HEK293 (cell line): ENCODE measurements around the gene LYST.
"Not testable (repeated sequence)": the region's sequence is repeated elsewhere in the genome, so short reads cannot be mapped to it uniquely, and the experiment has no call there.

Experiments
- CTCF ChIA-PET: fragments of 350-600 bp; formaldehyde crosslinking; extraction: SDS; loops from one replicate; lab custom pipeline; 2021; ENCODE audit warnings: antibody characterized with exemption; lab: Yijun Ruan, JAX
- POLR2A ChIA-PET: fragments of 300-600 bp; formaldehyde crosslinking; extraction: SDS; loops from one replicate; lab custom pipeline; 2020; ENCODE audit warnings: antibody characterized with exemption, inconsistent platforms; lab: Yijun Ruan, JAX
- H3K27ac ChIP-seq: fragments of 200-500 bp; sonication (Bioruptor generic); 2 replicates; pipeline ENCODE4 v1.5.1; 2014; ENCODE audit warnings: low read depth, low read length, control low read depth, inconsistent platforms; ENCODE audit errors: extremely low read depth
- H3K36me3 ChIP-seq, 2 experiments: fragments of 200-500 bp in 1 of 2; sonication (Bioruptor generic) in 1 of 2; 1 replicate in 1 of 2; 2 replicates in 1 of 2; pipeline ENCODE4 v1.5.1; 2014 to 2017; ENCODE audit warnings: inconsistent platforms in 2 of 2, low read length in 2 of 2; ENCODE audit not compliant: control insufficient read depth in 2 of 2, insufficient read depth in 1 of 2
- H3K4me1 ChIP-seq: fragments of 200-500 bp; sonication (Bioruptor generic); 2 replicates; pipeline ENCODE4 v1.5.1; 2014; ENCODE audit warnings: mild to moderate bottlenecking, low read length, inconsistent platforms; ENCODE audit not compliant: control insufficient read depth, insufficient read depth
- H3K4me3 ChIP-seq: 2 replicates; pipeline ENCODE4 v1.5.1; 2011; ENCODE audit warnings: low read depth, mild to moderate bottlenecking, control low read depth, low read length, moderate library complexity
- H3K9me3 ChIP-seq: fragments of 200-500 bp; sonication (Bioruptor generic); 2 replicates; pipeline ENCODE4 v1.5.1; 2014; ENCODE audit warnings: low read depth, low read length, inconsistent platforms; ENCODE audit not compliant: control insufficient read depth, insufficient read depth
- GLIS2 ChIP-seq: fragments of 450-650 bp; formaldehyde crosslinking; IDR thresholded peaks from 2 replicates; pipeline ENCODE4 v1.5.1; 2016; ENCODE audit warnings: missing biosample characterization, missing genetic modification characterization
- MEIS1 ChIP-seq: sonication (generic); formaldehyde crosslinking; IDR thresholded peaks from 2 replicates; pipeline ENCODE4 v1.8.1; 2022; ENCODE audit warnings: missing genetic modification reagents, mild to moderate bottlenecking, borderline replicate concordance
- MYNN ChIP-seq: fragments of 450-650 bp; formaldehyde crosslinking; IDR thresholded peaks from 2 replicates; pipeline ENCODE4 v1.5.1; 2016; ENCODE audit warnings: missing biosample characterization, missing genetic modification characterization, borderline replicate concordance
- OSR2 ChIP-seq: fragments of 450-650 bp; formaldehyde crosslinking; IDR thresholded peaks from 2 replicates; pipeline ENCODE4 v1.5.1; 2016; ENCODE audit warnings: missing biosample characterization, missing genetic modification characterization
- SCRT2 ChIP-seq: fragments of 450-650 bp; formaldehyde crosslinking; IDR thresholded peaks from 2 replicates; pipeline ENCODE4 v1.5.1; 2016; ENCODE audit warnings: missing biosample characterization, missing genetic modification characterization
- ZNF132 ChIP-seq: fragments of 450-650 bp; formaldehyde crosslinking; IDR thresholded peaks from 2 replicates; pipeline ENCODE4 v1.5.1; 2017; ENCODE audit warnings: missing biosample characterization, missing genetic modification characterization, borderline replicate concordance
- ZNF146 ChIP-seq: fragments of 450-650 bp; formaldehyde crosslinking; IDR thresholded peaks from 2 replicates; pipeline ENCODE4 v1.5.1; 2016; ENCODE audit warnings: missing biosample characterization, missing genetic modification characterization
- ZNF2 ChIP-seq: fragments of 450-650 bp; formaldehyde crosslinking; IDR thresholded peaks from 2 replicates; pipeline ENCODE4 v1.5.1; 2016; ENCODE audit warnings: missing biosample characterization, missing genetic modification characterization
- ZNF239 ChIP-seq: fragments of 450-650 bp; formaldehyde crosslinking; IDR thresholded peaks from 2 replicates; pipeline ENCODE4 v1.5.1; 2016; ENCODE audit warnings: missing biosample characterization, missing genetic modification characterization
- ZNF26 ChIP-seq: fragments of 450-650 bp; formaldehyde crosslinking; IDR thresholded peaks from 2 replicates; pipeline ENCODE4 v1.5.1; 2016; ENCODE audit warnings: missing biosample characterization, missing genetic modification characterization
- ZNF311 ChIP-seq: fragments of 450-650 bp; formaldehyde crosslinking; IDR thresholded peaks from 2 replicates; pipeline ENCODE4 v1.5.1; 2017; ENCODE audit warnings: missing biosample characterization, missing genetic modification characterization, borderline replicate concordance
- ZNF354C ChIP-seq: fragments of 450-650 bp; formaldehyde crosslinking; IDR thresholded peaks from 2 replicates; pipeline ENCODE4 v1.5.1; 2016; ENCODE audit warnings: missing biosample characterization, missing genetic modification characterization, low read depth, borderline replicate concordance
- ZNF37A ChIP-seq: fragments of 450-650 bp; IDR thresholded peaks from 2 replicates; pipeline ENCODE4 v1.5.1; 2018; ENCODE audit warnings: missing biosample characterization, missing genetic modification characterization
- ZNF433 ChIP-seq: fragments of 450-650 bp; formaldehyde crosslinking; IDR thresholded peaks from 2 replicates; pipeline ENCODE4 v1.5.1; 2016; ENCODE audit warnings: missing biosample characterization, missing genetic modification characterization, low read depth
- ZNF514 ChIP-seq: fragments of 450-650 bp; formaldehyde crosslinking; IDR thresholded peaks from 2 replicates; pipeline ENCODE4 v1.5.1; 2016; ENCODE audit warnings: missing biosample characterization, missing genetic modification characterization
- ZNF530 ChIP-seq: fragments of 450-650 bp; formaldehyde crosslinking; IDR thresholded peaks from 2 replicates; pipeline ENCODE4 v1.5.1; 2016; ENCODE audit warnings: low read depth, missing biosample characterization, missing genetic modification characterization
- ZNF544 ChIP-seq: fragments of 450-650 bp; formaldehyde crosslinking; IDR thresholded peaks from 2 replicates; pipeline ENCODE4 v1.5.0; 2017; ENCODE audit warnings: missing biosample characterization, missing genetic modification characterization
- ZNF558 ChIP-seq: fragments of 450-650 bp; formaldehyde crosslinking; IDR thresholded peaks from 2 replicates; pipeline ENCODE4 v1.5.1; 2016; ENCODE audit warnings: missing biosample characterization, missing genetic modification characterization
- ZNF623 ChIP-seq: fragments of 450-650 bp; formaldehyde crosslinking; IDR thresholded peaks from 2 replicates; pipeline ENCODE4 v1.5.1; 2016; ENCODE audit warnings: missing biosample characterization, missing genetic modification characterization
- ZNF677 ChIP-seq: fragments of 450-650 bp; IDR thresholded peaks from 2 replicates; pipeline ENCODE4 v1.5.0; 2018; ENCODE audit warnings: missing biosample characterization, mild to moderate bottlenecking, missing genetic modification characterization, moderate library complexity
- ZNF76 ChIP-seq: fragments of 450-650 bp; formaldehyde crosslinking; IDR thresholded peaks from 2 replicates; pipeline ENCODE4; 2016; ENCODE audit warnings: low read depth, missing biosample characterization, missing genetic modification characterization, borderline replicate concordance
- ZNF768 ChIP-seq: fragments of 450-650 bp; formaldehyde crosslinking; IDR thresholded peaks from 2 replicates; pipeline ENCODE4 v1.5.1; 2018; ENCODE audit warnings: missing biosample characterization, mild to moderate bottlenecking, missing genetic modification characterization
- ZNF791 ChIP-seq: fragments of 450-650 bp; formaldehyde crosslinking; IDR thresholded peaks from 2 replicates; pipeline ENCODE4 v1.5.1; 2016; ENCODE audit warnings: missing biosample characterization, missing genetic modification characterization
- ZNF830 ChIP-seq: fragments of 450-650 bp; IDR thresholded peaks from 2 replicates; pipeline ENCODE4 v1.5.0; 2018; ENCODE audit warnings: missing biosample characterization, missing genetic modification characterization, low read depth, mild to moderate bottlenecking, moderate library complexity
- ZSCAN23 ChIP-seq: fragments of 450-650 bp; formaldehyde crosslinking; IDR thresholded peaks from 2 replicates; pipeline ENCODE4 v1.5.1; 2016; ENCODE audit warnings: missing biosample characterization, missing genetic modification characterization

The LYST gene

GRCh38 chr1:235640580-235640979, 226.1 kb downstream of the LYST start:
- H3K27ac ChIP-seq, result no peak overlapping the region
- TF ChIP-seq SCRT2 (tag by site-specific recombination), result no peak
- no peak for TF ChIP-seq ZNF354C (tag by site-specific recombination)
- no peak for TF ChIP-seq ZNF558 (tag by site-specific recombination)
- TF ChIP-seq GLIS2 (tag by site-specific recombination), result no peak
- TF ChIP-seq ZNF514 (tag by site-specific recombination), result no peak
- no peak for TF ChIP-seq ZNF530
- TF ChIP-seq ZNF433 (tag by site-specific recombination), result no peak
- TF ChIP-seq ZNF26 (tag by site-specific recombination), result no peak
- CTCF ChIA-PET, result interaction anchor here (0.8 kb wide), 1 partner anchor 11 kb away, joined by 5 read pairs; no protein-coding TSS in a partner anchor

DNA sequence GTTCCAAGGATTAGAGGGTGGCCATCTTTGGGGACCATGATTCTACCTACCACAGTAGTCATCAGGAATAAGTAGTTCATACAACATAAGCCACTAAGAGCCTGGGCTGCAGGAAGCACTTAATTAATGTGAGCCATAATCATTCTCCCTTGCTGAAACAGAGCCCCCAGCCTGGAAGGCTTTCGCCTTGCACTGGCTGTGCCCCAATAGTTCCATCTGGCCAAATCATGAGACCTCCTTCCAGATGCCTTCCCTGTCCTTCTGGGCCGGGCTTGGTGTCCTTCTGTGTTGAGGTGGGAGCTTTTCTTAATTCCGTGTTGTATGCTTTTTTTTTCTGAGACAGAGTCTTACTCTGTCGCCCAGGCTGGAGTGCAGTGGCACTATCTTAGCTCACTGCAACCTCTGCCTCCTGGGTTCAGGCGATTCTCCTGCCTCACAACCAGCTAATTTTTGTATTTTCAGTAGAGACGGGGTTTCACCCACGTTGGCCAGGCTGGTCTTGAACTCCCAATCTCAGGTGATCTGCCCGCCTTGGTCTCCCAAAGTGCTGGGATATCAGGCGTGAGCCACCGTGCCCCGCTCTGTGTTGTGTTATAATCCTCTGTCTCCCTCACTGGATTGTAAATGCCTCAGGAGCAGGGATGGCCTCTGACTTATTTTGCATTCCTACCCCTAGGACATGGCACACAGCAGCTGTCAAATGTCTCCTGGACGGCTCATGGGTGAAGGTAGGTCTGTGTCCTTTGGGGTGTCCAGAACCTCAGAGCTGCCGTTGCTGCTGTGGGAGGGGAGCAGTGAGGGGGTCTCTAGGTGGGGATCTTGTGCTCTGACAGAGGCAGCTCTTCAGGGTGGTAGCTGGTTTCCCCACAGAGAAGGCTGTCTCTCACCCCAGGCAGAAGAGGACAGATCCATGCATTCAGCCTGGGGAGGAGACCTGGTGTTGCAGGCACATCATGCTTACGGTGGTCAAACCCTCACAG, 227.2 kb downstream of the LYST start:
- Histone ChIP-seq H3K9me3 (no peaks in the 10 kb centered on the region), H3K4me3 (no peak overlapping the region), H3K4me1 (peaks cover 3% of the 10 kb centered on the region; the same call in 1 of the 2 replicates), H3K36me3 (no peaks in the 10 kb centered on the region), H3K27ac (no peak overlapping the region)
- ChIA-PET POLR2A (no interaction called here), CTCF (interaction anchor here (0.6 kb wide), 1 partner anchor 151 kb away, joined by 4 read pairs; no protein-coding TSS in a partner anchor)
- TF ChIP-seq ZNF830 (tag by site-specific recombination), result no peak

More at GRCh38 chr1:235640580-235640979, 226.1 kb downstream of the LYST start:
- no peaks in the 10 kb centered on the region for H3K9me3 ChIP-seq
- H3K4me3 ChIP-seq, result no peak overlapping the region
- no peaks in the 10 kb centered on the region for H3K36me3 ChIP-seq
- POLR2A ChIA-PET, result no interaction called here
- peaks cover 3% of the 10 kb centered on the region; the same call in 1 of the 2 replicates for H3K4me1 ChIP-seq

DNA sequence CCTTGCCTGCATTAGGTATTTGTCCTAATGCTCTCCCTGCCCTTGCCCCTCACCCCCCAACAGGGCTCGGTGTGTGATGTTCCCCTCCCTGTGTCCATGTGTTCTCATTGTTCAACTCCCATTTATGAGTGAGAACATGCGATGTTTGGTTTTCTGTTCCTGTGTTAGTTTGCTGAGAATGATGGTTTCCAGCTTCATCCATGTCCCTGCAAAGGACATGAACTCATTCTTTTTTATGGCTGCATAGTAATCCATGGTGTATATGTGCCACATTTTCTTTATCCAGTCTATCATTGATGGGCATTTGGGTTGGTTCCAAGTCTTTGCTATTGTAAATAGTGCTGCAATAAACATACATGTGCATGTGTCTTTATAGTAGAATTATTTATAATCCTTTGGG, 228.1 kb downstream of the LYST start:
- H3K36me3 ChIP-seq, H3K4me1 ChIP-seq, H3K9me3 ChIP-seq, H3K27ac ChIP-seq, POLR2A ChIA-PET, CTCF ChIA-PET, H3K4me3 ChIP-seq: not testable (repeated sequence)
- TF ChIP-seq ZNF146 (tag by site-specific recombination), result peak; percentile 97

DNA sequence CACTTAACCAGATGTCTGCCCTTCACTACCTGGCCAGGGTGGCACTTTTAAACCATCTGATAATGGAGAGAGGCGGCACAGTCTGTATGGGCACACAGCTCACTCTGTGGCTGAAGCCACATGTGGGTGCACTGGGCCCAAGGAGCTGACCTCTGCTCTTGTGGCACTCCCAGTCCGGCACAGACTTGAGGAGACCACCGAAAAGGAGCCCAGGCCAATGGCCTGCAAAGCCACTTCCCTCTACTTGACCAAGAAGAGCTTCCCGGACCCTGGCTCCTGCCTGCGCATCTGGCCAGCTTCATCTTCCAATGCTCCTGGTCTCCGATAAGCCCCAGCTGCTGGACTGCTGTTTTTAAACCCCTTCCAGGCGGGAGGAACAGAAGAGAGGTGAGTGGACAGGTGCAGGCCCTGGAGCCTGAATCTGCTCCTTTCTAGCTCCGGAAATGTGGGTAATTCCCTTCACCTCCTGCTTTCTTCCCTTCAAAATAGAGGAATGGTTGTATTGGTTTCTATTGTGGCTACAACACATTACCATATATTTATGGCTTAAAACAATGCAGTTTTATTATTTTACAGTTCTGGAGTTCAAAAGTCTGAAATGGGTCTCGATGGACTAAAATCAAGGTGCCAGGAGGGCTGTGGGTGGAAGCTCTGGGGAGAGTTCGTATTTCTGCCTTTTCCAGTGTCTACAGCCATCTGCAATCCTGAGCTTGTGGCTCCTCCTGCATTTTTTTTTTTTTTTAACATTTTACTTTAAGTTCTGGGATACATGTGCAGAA, 228.8 kb downstream of the LYST start:
- H3K4me1 ChIP-seq, result peaks cover 7% of the 10 kb centered on the region
- POLR2A ChIA-PET, result no interaction called here
- no peak overlapping the region for H3K27ac ChIP-seq
- H3K4me3 ChIP-seq, result no peak overlapping the region
- CTCF ChIA-PET, result interaction anchor here (0.6 to 0.8 kb wide), 4 partner anchors 9 to 298 kb away, joined by 3 to 6 read pairs (median 4); no protein-coding TSS in a partner anchor
- H3K9me3 ChIP-seq, result no peaks in the 10 kb centered on the region
- H3K36me3 ChIP-seq, result no peaks in the 10 kb centered on the region
- TF ChIP-seq ZNF623 (no peak), ZNF677 (tag by site-specific recombination) (no peak), ZNF132 (no peak), ZNF2 (tag by site-specific recombination) (no peak), MYNN (tag by site-specific recombination) (no peak), ZNF544 (no peak), ZNF768 (no peak), ZNF76 (tag by site-specific recombination) (no peak), ZNF37A (tag by site-specific recombination) (no peak), ZSCAN23 (no peak), ZNF791 (no peak), ZNF239 (no peak), MEIS1 (CRISPR knock-in tag) (no peak), OSR2 (tag by site-specific recombination) (no peak), ZNF311 (tag by site-specific recombination) (no peak)
